ENCODE measurements around the gene GALNT10. TPM values are rescaled to one million over a fixed set of nuclear protein-coding genes. Genes with fewer than 3 reads are reported as not detected.

GALNT10 gene
- total and polyA plus RNA-seq, 2 donors (not counting 1 experiment from before 2014, with no cell fraction given): 18.3 to 35.8 TPM

- TF ChIP-seq CTCF (conservative IDR thresholded peaks at IDR 0.05 in 1 of 2, IDR thresholded peaks at IDR 0.05 in 1 of 2; ENCODE audit: low read depth in 1 of 2, low read length in 2 of 2) (no peak), EZH2 (IDR thresholded peaks at IDR 0.05; ENCODE audit: low read length, missing control alignments) (no peak)
- no peaks in the 10 kb centered on the region for H3K27me3 ChIP-seq (ENCODE audit: control insufficient read depth, insufficient read depth, low read length)
- no peaks in the 10 kb centered on the region for H3K79me2 ChIP-seq (ENCODE audit: control insufficient read depth, insufficient read depth, low read length)
- no peak overlapping the region for H3K4me3 ChIP-seq (replicated peaks in 1 of 4; ENCODE audit: control extremely low read depth in 1 of 4, insufficient read depth in 1 of 4, low read depth in 3 of 4, low read length in 4 of 4)
- no peak overlapping the region for H2AFZ ChIP-seq (ENCODE audit: low read length)
- no peak overlapping the region for H3K27ac ChIP-seq (ENCODE audit: insufficient read depth, low read length)
- H3K4me1 ChIP-seq (ENCODE audit: control insufficient read depth, extremely low read depth, insufficient read depth, low read length): no peaks in the 10 kb centered on the region
- H4K20me1 ChIP-seq (ENCODE audit: control insufficient read depth, extremely low read depth, insufficient read depth, low read length): no peaks in the 10 kb centered on the region
- H3K36me3 ChIP-seq (ENCODE audit: control insufficient read depth, insufficient read depth, low read length): no peaks in the 10 kb centered on the region
- H3K9ac ChIP-seq (ENCODE audit: insufficient read depth, low read length): no peak overlapping the region
- DNase-seq (ENCODE audit: low read depth in 2 of 2): no peak
- no peaks in the 10 kb centered on the region for H3K9me3 ChIP-seq (ENCODE audit: control insufficient read depth, insufficient read depth, low read depth, low read length)
- no peak overlapping the region for H3K4me2 ChIP-seq (ENCODE audit: extremely low read depth, insufficient read depth, low read length)
Measured at GRCh38 chr5:154267516-154267915, 77.0 kb downstream of the GALNT10 start.

- H3K27me3 ChIP-seq (ENCODE audit: control insufficient read depth, insufficient read depth, low read length): no peaks in the 10 kb centered on the region
- no peak overlapping the region for H3K27ac ChIP-seq (ENCODE audit: insufficient read depth, low read length)
- no peak overlapping the region for H3K4me3 ChIP-seq (replicated peaks in 1 of 4; ENCODE audit: control extremely low read depth in 1 of 4, insufficient read depth in 1 of 4, low read depth in 3 of 4, low read length in 4 of 4)
- no peaks in the 10 kb centered on the region for H3K79me2 ChIP-seq (ENCODE audit: control insufficient read depth, insufficient read depth, low read length)
- no peak overlapping the region for H3K9ac ChIP-seq (ENCODE audit: insufficient read depth, low read length)
- no peak overlapping the region for H3K4me2 ChIP-seq (ENCODE audit: extremely low read depth, insufficient read depth, low read length)
- TF ChIP-seq CTCF (conservative IDR thresholded peaks at IDR 0.05 in 1 of 2, IDR thresholded peaks at IDR 0.05 in 1 of 2; ENCODE audit: low read depth in 1 of 2, low read length in 2 of 2): no peak
- no peak for TF ChIP-seq EZH2 (IDR thresholded peaks at IDR 0.05; ENCODE audit: low read length, missing control alignments)
- H3K4me1 ChIP-seq (ENCODE audit: control insufficient read depth, extremely low read depth, insufficient read depth, low read length): no peaks in the 10 kb centered on the region
- H3K9me3 ChIP-seq (ENCODE audit: control insufficient read depth, insufficient read depth, low read depth, low read length): no peaks in the 10 kb centered on the region
- no peaks in the 10 kb centered on the region for H4K20me1 ChIP-seq (ENCODE audit: control insufficient read depth, extremely low read depth, insufficient read depth, low read length)
- no peaks in the 10 kb centered on the region for H3K36me3 ChIP-seq (ENCODE audit: control insufficient read depth, insufficient read depth, low read length)
- no peak for DNase-seq (ENCODE audit: low read depth in 2 of 2)
- H2AFZ ChIP-seq (ENCODE audit: low read length): no peak overlapping the region
Measured at GRCh38 chr5:154268073-154268472, 77.5 kb downstream of the GALNT10 start.

- no peak overlapping the region for H3K4me3 ChIP-seq (replicated peaks in 1 of 4; ENCODE audit: control extremely low read depth in 1 of 4, insufficient read depth in 1 of 4, low read depth in 3 of 4, low read length in 4 of 4)
- H3K36me3 ChIP-seq (ENCODE audit: control insufficient read depth, insufficient read depth, low read length): no peaks in the 10 kb centered on the region
- no peak overlapping the region for H2AFZ ChIP-seq (ENCODE audit: low read length)
- no peak for DNase-seq (ENCODE audit: low read depth in 2 of 2)
- no peaks in the 10 kb centered on the region for H4K20me1 ChIP-seq (ENCODE audit: control insufficient read depth, extremely low read depth, insufficient read depth, low read length)
- H3K27me3 ChIP-seq (ENCODE audit: control insufficient read depth, insufficient read depth, low read length): no peaks in the 10 kb centered on the region
- H3K9me3 ChIP-seq (ENCODE audit: control insufficient read depth, insufficient read depth, low read depth, low read length): no peaks in the 10 kb centered on the region
- H3K4me1 ChIP-seq (ENCODE audit: control insufficient read depth, extremely low read depth, insufficient read depth, low read length): no peaks in the 10 kb centered on the region
- H3K4me2 ChIP-seq (ENCODE audit: extremely low read depth, insufficient read depth, low read length): no peak overlapping the region
- TF ChIP-seq EZH2 (IDR thresholded peaks at IDR 0.05; ENCODE audit: low read length, missing control alignments) (no peak), CTCF (conservative IDR thresholded peaks at IDR 0.05 in 1 of 2, IDR thresholded peaks at IDR 0.05 in 1 of 2; ENCODE audit: low read depth in 1 of 2, low read length in 2 of 2) (no peak)
- H3K79me2 ChIP-seq (ENCODE audit: control insufficient read depth, insufficient read depth, low read length): no peaks in the 10 kb centered on the region
- H3K9ac ChIP-seq (ENCODE audit: insufficient read depth, low read length): no peak overlapping the region
- H3K27ac ChIP-seq (ENCODE audit: insufficient read depth, low read length): no peak overlapping the region
Measured at GRCh38 chr5:154269414-154269813, 78.9 kb downstream of the GALNT10 start.

Measured in fibroblast of lung (primary cell).